Right lung (tissue), 5 donors: ENCODE data around the gene KAT2A. TPM values are rescaled to one million over a fixed set of nuclear protein-coding genes. Genes with fewer than 3 reads are reported as not detected.

Experiments
- DNase-seq, 2 donors: peaks; one replicate each; pipeline ENCODE4 v3.0.0-alpha.2; 2013
- polyA plus RNA-seq, 5 donors: library from polyadenylated mRNA; unstranded; fragments of 120-200 nt; gene quantifications; one replicate each; pipeline versions ENCODE4 v1.2.1 to v1.2.3, GENCODE V29; 2013; ENCODE audit warnings: inconsistent platforms in 1 of 5, low replicate concordance in 1 of 5; ENCODE audit not compliant: insufficient read length in 5 of 5, insufficient read depth in 1 of 5

KAT2A gene
- polyA plus RNA-seq, 5 donors = 51.3 to 73.7 (median 67.3) TPM

- peak; percentile 53 to 70 for DNase-seq
Observed at GRCh38 chr17:42116705-42117396, 4.3 kb downstream of the KAT2A start.

GRCh38 chr17:42114118-42114517 is 7.0 kb downstream of the KAT2A start:
- DNase-seq = no peak

GRCh38 chr17:42113293-42114069 is 7.7 kb downstream of the KAT2A start:
- DNase-seq = no peak

- peak; percentile 72 to 75 for DNase-seq
Observed at GRCh38 chr17:42112552-42113176, 8.5 kb downstream of the KAT2A start, which contains the start of gene DHX58. Gene DHX58 (minus strand): TSS chr17:42112714. CDS start chr17:42111892, 822 bp downstream.

- peak in 1 of 2 donors; percentile 24 for DNase-seq
Observed at GRCh38 chr17:42111871-42112551, 9.2 kb downstream of the KAT2A start.

- DNase-seq = no peak
Observed at GRCh38 chr17:42111265-42111636, 9.9 kb downstream of the KAT2A start.

GRCh38 chr17:42110301-42111264 is 10.6 kb downstream of the KAT2A start:
- no peak for DNase-seq

GRCh38 chr17:42109086-42109485 is 12.1 kb downstream of the KAT2A start:
- DNase-seq = no peak

- DNase-seq = peak; percentile 36 to 45
Observed at GRCh38 chr17:42107597-42108576, 13.3 kb downstream of the KAT2A start.

- no peak for DNase-seq
Observed at GRCh38 chr17:42107124-42107523, 14.0 kb downstream of the KAT2A start.

GRCh38 chr17:42106009-42106408 is 15.2 kb downstream of the KAT2A start:
- no peak for DNase-seq

- DNase-seq = no peak
Observed at GRCh38 chr17:42104264-42104663, 16.9 kb downstream of the KAT2A start.

GRCh38 chr17:42103221-42103954 is 17.8 kb downstream of the KAT2A start:
- no peak for DNase-seq

- no peak for DNase-seq
Observed at GRCh38 chr17:42101513-42102292, 19.5 kb downstream of the KAT2A start.

GRCh38 chr17:42098730-42099399 is 22.3 kb downstream of the KAT2A start:
- no peak for DNase-seq

- DNase-seq = no peak
Observed at GRCh38 chr17:42097691-42098631, 23.2 kb downstream of the KAT2A start, which contains the start of gene ZNF385C. Gene ZNF385C (minus strand): TSS chr17:42098473. CDS start chr17:42063056, 35,417 bp downstream.
